Frontal cortex (tissue), 4 donors: Measurements from ENCODE around the gene MOB3B. TPM values are rescaled to one million over a fixed set of nuclear protein-coding genes. Genes with fewer than 3 reads are reported as not detected.
A peak's percentile ranks its signal among the peaks of the same experiment; 100 is the strongest.

Experiments used
- DNase-seq, 2 donors: peaks; one replicate each; pipeline ENCODE4 v3.0.0; 2012; ENCODE audit warnings: low spot score in 2 of 2
- FAIRE-seq: peaks from 2 replicates; lab custom pipeline; 2012; peaks lifted over from hg19 to GRCh38; lab: Jason Lieb, UNC
- total RNA-seq: library from RNA; depleted of rRNA; stranded (reverse); fragments of >200 nt; gene quantifications from one replicate; pipeline ENCODE4 v1.2.3, GENCODE V29; 2014
- donor health status: control.
- donor health status: control.
- donor health status: control.

MOB3B gene
- total RNA-seq, 1 donor from 2014 or later = 2.9 TPM

DNA sequence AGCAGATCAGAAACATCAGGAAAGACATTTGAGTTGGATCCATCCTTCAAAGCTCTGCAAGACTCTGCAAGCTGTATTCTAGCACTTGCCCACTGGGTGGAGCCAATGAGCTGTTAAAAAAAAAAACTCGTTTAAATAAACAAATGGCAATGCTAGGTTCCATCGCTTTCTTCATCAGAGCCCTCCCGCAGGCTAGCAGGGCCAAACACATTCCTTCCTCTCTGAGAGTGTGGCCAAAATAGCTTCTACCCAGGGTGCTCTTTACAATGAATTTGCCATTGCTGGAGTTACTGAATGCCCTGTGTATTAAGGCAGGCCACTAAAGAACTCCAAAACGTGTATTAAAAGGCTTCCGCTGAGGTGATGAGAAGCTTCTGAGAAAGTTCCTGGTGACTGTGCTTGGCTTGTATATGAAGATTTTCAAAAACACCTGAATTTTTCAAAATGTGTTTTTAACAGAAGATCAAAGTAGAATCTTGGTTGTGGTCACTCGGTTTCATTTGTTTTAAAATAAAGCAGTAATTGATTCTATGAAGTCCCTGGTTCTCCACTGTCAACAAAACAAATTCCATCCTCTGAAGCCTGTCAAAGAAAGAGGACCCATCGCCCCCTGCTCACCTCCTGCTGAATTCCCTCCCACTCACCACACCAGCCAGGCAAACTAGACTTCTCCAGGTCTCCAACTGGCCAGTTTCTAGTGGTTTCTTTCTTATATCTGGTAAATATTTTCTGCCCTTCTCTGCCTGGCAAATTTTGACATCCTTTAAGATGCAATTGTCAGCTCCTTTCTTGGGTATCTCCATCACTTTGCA, 196.2 kb downstream of the MOB3B start:
- DNase-seq (peak; percentile 49 to 73), FAIRE-seq (peak; percentile 95)

DNA sequence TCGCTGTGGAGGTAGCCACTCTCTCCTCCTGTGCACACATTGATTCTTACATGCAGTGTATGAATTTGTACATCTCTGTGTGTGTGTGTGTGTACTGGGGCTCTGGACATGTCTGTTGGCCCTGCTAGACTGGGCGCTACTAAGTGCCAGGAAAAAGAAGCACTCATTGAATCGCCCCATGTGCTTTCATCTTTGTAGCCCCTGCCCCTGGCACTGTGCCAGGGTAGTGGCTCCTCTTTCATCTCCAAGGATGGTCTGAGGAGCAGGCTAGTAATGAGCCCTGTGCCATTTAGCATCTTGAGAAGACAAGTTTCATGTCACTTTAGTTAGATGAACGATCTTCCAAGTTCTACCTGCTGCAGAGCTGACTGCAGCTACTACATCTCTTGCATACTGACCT, 198.2 kb downstream of the MOB3B start:
- no peak for DNase-seq
- FAIRE-seq = no peak

DNA sequence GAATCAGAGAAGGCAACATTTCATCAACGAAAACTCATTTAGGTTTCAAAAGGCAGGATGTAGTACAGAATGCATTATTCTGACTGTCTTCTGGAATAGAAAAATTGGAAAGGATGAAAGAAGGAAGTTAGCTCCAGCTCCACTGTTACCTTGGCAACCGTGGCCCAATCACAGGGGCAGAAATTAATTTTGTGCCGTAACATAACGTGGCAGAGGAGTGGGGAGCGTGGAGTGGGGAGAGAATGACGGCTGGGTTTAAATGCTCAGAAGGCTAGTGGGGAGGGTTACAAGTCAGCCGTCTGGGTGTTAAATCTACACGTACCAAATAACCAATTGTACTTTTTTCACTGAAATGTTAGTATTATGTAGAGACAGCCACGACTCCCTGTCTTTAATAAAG, 200.3 kb downstream of the MOB3B start:
- DNase-seq (no peak), FAIRE-seq (no peak)

DNA sequence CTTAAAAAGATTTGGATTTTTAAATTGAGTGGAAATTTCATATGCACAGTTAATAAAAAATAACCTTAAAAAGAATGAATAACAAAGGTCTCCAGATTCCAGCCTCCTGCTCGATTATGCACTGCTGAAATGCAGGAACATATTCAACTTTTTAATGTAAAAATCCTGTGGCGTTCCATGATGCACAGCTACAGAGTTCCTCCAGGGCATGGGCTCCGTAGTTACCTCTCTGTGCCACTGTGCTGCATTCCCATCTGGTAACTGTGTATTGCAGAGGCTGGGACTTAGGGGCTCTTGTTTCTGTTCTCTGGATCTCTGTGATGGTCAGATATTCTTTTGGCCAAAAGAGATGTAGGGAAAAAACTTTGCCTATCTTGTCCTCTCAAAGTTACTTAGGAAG, 201.1 kb downstream of the MOB3B start:
- FAIRE-seq (no peak), DNase-seq (no peak)

DNA sequence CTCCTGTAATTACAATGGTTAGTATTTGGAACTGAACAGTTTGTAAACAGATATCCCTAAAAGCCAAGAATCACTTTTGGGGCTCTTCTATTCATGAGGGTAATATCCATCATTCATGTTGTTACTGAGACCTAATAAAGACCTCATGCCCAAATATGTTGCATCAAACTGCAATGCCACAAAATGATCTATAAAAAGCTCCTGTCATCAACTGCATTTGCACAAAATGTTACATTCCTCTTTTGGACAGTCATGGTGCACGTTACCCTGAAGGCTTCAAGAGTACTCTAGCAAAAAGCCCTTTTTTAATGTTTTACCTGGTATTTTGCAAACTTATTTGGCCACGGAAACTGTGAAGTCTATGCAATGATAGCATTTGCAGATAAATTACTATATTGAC, 218.4 kb downstream of the MOB3B start:
- no peak for FAIRE-seq
- DNase-seq = no peak

DNA sequence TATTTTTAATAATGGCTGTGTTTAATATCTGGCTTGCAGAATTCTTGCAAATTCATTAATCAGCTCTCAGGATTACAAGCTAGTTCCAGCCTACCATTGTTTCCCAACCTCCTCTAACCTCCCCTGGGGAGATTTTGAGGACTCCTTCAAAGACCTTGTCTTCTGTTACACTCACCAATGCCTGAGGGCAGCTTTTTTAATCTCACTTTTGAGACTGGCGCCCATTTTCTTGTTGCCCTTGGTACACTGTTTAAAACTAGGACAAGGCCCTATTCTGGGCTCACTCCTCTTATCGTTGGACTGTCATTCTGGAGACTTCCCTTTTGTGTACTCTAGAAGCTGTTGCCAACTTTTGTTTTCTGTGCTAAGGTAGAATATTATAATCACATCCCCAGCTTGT, 219.0 kb downstream of the MOB3B start:
- FAIRE-seq = no peak

DNA sequence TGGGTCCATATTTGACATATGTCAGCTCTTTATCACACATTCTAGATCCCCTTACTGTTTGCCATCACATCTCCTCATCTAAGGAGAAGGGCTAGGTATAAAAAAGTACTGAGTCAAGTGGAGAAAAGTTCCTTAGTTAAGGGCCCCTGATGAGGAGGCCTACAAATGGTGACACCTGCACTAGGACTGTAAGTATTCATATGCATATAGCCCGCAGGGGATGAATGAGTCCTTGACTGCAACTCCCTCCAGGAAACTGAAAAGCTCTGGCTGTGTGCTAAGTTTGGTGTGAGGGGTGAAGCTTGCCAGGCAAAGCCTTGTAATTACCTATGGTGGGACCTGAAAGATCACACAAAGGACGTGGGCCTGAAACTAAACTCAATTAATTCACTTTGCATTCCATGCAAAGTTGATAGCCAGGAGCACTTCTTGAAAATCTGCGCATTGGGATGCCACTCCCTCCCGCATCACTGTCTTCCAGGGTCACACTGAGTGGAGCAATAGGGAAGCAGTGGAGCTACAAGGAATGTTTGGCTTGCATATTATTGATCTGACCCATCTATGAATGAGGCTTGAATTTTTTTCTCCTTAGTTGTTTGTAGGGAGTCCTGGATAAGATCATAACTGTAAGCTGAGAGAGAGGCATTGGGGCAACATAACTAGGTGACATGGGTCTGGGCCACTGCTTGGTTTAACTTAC, 220.8 kb downstream of the MOB3B start:
- FAIRE-seq (no peak), DNase-seq (no peak)

More for the DNA sequence above, 219.0 kb downstream of the MOB3B start:
- DNase-seq = no peak

DNA sequence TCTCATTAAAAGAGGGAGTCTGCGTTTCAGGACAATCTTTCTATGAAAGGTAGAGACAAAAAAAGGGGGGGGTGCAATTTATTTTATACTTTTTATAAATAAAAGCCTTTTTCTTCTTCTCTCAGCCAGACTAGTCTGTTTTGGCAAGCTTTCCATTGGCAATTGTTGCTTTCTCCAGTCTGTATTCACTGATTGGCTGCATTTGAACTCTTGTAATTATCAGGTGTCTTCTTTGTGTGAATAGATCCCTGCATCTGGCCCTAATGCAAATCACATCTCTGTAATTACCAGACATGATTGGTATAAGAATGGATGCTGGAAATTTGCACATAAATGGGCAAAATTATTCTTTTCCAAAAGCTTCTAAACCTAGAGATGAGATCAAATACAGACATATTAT, 225.1 kb downstream of the MOB3B start:
- no peak for DNase-seq
- no peak for FAIRE-seq

DNA sequence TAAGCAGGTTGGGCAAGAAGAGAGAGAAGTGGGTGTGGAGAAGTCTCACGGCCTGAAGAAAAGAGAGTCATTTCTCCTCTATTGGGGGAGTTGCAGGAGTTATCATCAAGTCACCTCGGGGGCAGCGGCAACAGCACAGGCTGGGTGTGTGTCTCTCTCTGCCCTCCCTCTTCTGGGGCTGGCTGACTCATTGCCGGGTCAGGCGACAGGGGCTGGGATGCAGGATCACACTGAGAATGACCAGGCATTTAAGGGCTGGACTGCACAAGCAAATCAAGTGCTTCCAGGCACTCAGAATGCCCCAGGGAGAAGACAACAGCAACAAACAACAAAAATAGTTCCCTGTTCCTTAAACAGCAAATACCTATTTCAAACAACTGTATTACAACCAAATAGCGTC, 226.4 kb downstream of the MOB3B start:
- peak in 1 of 2 donors; percentile 10 for DNase-seq
- FAIRE-seq = no peak

DNA sequence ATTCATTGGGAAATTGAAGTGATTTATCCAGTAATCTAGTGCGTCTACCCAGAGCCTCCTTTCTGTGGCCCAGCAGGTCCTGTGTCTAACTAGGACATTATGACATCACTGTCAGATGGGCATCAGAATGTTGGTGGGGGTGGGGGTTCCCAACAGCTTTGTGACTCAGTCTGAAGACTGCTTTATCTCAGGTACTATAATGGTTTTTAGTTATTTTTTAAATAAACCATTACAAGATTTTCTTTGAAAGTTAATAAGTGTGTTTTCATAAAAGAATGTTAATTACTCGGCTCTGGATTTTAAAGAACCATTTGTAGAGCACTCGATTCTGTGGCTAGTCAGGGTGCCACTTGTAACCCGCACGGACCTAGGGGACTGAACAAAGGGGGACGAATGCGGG, 232.6 kb downstream of the MOB3B start, which contains the start of gene EQTN:
Gene EQTN, minus strand, starts transcription at position 101 of the 400 bp plus-strand sequence. Its CDS starts 95 bp downstream, at position 6.
- DNase-seq (no peak), FAIRE-seq (no peak)

DNA sequence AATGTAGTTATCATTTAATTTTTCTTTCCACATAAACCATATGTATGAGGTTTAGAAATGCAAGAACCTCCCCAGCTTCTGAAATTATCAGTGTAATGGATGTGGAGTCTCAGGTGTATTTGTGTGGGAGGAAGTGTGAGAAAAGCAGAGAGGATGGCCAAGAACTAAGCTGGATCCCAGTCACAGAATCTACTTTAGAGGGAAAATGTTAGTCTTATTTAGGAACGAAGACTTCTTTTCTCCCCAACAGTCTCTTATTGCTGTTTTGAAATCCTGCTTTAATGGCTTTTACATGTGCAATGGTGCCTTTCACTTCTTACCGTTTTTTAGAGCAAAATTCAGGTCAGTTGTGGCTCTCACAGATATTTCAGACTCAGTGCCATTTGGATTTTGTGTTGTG, 235.6 kb downstream of the MOB3B start:
- DNase-seq (no peak), FAIRE-seq (no peak)

DNA sequence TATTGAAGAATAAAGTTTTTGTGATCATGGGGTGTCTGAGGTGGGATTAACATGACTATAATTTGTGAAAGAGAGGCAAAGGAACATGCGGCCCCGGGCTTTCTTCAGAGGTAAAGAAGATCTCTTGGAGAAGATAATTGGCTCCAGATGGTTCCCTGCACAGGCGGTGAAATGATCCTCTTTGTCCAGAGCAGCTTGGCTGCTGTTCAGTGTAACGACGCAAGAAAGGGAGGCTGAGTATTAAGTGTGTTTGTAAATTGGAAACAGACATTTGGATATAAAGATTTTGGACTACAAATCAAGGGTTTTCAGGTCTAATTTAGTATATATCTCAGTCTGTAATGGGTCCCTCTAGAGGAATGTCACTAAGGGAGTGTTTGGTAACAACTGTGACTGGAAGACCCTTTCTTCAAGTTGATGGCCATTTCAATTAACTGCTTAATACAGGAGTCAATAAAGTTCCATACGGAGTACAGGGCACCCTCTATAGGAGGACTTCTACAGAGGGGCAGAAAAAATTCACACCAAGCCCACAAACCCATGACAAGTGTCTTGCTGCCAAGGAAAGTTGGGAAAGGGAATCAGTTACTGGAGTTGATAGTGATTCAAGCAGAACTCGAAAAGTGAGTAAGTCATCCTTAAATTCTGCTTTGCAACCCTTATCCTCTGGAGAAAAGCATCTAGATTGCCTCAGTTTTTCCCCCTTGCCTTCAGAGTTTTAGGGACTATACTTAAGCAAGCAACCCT, 236.8 kb downstream of the MOB3B start:
- DNase-seq (no peak), FAIRE-seq (no peak)

DNA sequence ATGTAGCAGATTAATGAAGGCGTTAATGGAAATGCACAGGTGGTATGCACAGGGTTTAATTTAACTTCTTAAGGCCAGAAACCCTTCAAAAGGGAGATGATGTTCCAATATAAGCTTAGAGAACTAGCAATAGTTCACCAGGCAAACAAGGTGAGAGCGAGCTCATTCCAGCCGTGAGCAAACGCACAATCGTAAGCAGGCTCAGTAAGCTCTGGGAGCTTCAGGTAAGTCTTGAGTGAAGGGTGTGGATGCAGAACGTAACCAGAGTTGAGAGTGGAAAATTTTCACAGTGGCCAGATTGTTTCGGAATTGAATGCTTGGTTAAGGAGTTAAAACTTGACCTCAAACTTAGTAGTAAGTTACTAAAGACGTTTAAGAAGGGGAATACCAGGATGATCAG, 238.3 kb downstream of the MOB3B start:
- no peak for DNase-seq
- no peak for FAIRE-seq

DNA sequence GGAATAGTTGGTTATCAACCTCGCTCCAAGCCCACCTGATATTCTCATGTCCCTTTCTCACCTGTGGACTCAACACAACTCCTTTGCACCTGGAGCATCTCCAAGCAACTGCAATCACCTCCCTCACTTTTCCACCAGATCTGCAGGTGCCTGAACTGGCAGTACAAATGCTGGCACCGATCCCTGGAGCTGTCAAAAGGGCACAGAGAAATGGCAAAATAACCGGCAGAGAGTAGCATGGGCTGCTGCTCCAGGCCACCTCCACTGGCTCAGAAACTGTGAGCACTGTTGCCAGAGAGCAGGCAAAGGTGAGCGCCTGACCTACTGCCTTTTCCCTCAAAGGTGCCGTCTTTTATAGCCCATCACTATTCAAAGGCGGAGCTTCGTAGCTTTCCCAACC, 247.3 kb downstream of the MOB3B start:
- DNase-seq = no peak
- FAIRE-seq = no peak

DNA sequence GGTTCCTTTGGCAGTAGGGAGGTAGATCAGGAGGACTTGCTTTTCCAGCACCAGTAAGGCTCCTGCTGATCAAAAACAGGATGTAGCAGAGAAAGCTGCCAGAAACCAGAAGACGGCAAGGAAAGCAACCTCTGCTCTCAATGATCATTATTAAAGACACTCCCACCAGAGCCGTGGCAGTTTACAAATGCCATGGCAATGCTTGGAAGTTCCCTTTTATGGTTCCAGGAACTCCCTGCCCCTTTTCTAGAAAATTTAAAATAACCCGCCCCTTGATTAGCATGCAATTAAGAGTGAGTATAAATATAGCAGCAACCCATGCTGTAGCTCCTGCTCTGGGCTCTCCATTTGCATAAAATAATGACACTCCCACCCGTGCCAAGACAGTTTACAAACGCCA, 248.8 kb downstream of the MOB3B start:
- no peak for FAIRE-seq
- DNase-seq = no peak

DNA sequence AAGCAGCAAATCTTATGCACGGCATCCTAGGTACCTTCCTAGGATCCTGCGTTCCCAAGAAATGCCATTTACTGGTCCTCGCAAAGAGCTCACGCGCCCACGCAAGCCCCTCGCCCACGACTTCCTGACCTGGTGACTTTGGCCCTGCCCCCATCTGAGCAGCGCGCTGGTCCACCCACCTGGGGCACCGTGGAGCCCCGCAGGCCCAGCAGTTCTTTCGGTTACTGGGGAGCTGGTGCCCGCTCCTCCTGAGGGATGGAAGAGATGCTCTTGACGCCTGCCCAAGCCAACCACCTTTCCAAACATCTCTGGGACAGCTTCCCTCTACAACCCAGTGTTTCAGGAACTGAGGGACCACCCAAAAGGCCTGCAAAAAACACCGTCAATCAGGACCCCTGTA, 249.4 kb downstream of the MOB3B start:
- DNase-seq (no peak), FAIRE-seq (no peak)

DNA sequence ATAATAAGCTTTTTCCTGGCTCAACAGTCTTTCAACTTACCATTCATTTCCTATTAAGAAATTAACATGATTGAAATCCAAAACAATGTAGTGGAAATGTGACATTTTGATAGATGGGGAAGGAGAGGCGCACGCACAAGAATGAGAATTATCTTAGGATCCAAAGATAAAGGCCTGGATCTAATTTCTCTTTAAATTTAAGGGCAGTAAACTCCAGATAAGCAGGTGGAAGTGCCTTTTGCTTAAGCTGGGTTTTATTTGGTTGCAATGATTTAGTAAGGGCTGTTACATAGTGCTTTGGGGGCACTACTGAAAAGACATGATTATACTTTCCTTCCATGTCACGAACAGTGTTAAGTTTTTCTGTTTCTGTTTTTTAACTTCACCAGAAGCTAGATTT, 250.0 kb downstream of the MOB3B start:
- DNase-seq = no peak
- FAIRE-seq = no peak

DNA sequence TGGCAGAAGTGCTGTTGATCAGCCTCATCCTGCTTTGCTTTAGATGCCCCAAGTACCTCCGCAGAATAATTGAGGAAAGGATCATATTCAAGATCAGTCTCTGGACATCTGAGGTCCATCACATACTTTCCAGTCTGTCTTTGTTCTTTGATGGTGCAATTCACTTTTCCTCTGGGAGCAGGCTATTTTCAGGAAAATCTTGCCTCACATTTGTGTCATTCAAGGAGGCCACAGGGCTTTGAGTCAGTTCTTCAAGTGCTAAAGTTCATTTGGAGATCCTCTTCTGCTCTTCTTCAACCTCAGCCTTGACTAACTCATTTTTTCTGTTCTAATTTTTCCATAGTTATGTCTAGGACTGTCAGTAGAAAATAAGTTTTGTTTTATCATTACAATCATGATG, 251.2 kb downstream of the MOB3B start:
- no peak for DNase-seq
- no peak for FAIRE-seq

DNA sequence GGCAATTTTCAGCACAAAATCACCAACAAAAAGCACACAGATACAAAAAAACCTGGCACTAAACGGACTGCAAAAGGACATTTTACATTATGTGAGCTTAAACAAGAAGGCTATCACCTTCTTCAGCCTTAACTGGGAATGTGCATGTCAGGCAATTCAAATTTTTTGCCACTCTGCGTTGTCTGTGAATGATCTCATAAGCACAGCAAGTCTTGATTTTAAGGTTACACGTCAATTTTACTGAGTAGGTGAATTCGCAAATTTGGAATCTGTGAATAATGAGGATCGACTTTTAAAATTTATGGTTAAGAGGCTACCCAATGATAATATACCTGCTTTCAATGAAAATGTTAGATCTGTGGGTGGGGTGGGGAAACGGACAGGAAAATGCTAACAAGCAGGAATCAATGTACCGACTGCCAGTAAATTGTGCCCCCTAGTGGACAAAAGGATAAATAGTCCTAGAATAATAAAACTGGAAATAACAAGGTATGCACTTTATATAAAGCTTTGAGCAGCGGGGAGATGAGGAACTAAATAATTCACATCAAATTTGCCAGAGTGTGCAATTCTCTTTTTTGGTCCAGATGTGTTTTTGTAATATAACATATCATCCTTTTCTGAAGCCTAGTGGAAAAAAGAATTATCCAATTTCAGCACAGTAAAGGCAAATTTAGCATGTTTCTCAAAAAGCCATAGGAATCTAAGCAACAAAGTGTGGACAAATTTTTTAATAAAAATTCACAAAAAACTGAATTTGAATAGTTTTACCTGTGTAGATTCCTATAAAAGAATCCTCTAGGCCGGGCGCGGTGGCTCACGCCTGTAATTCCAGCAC, 253.2 kb downstream of the MOB3B start:
- DNase-seq (peak; percentile 19 to 36), FAIRE-seq (peak; percentile 8)
